ENCODE measurements around the gene SVEP1. TPM values are rescaled to one million over a fixed set of nuclear protein-coding genes. Genes with fewer than 3 reads are reported as not detected.

SVEP1 gene
- total and polyA plus RNA-seq, 2 of the 13 experiments (the other 11 are each of a cell fraction or from before 2014, with no cell fraction given) = not detected

DNA sequence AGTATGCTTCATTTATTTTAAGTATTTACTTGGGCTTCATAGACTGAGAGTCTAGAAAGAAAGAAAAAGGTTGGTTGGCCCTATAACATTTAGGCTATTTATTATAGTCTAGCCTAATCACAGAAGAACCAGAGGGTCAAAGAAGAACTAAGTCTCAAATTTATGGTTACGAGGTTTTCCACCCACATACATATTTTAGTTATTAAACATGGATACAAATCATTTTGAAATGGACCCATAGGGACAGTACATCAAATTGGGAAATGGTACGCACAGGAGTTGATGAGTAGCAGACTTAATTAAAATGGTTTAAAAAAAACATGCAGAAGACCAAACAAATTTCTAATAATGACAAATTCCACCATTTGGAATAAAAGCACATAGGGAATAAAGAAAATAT is 17.7 kb downstream of the SVEP1 start:
- no peak for FAIRE-seq
- BruUV-seq (replicated peaks) = no TSS peak
- 26% methylated on average over 2 of the region's 2 CpGs for WGBS (ENCODE audit: low lambda C conversion rate)

DNA sequence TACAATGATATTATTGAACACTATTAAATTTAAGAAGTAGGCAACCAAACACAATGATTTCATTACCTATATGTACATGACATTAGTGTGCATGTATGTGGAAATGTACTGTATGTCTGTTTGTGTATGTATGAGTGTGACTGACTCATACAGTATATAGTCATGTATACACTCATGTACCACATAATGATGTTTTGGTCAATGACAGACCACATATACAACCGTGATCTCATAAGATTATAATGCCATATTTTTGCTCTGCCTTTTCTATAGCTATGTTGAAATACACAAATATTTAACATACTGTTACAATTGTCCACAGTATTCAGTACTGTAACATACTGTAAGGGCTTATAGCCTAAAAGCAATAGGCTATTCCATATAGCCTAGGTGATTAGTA is 19.7 kb downstream of the SVEP1 start:
- no peaks in the 10 kb centered on the region for H3K79me2 ChIP-seq (ENCODE audit: insufficient read depth, low read length)
- in situ Hi-C loops (cut with HindIII; ENCODE audit: extremely low pct_ligation_motif_present, low pct_unique_long_range_greater_than_20kb) (no loop called here), intact Hi-C loops (cut with micrococcal nuclease; ENCODE audit: unreplicated experiment) (no loop called here)
- H3K4me1 ChIP-seq (ENCODE audit: insufficient read depth, low read length) = peaks cover 9% of the 10 kb centered on the region; the same call in 1 of the 2 replicates
- H4K20me1 ChIP-seq (ENCODE audit: insufficient read depth, low read length) = no peaks in the 10 kb centered on the region
- H3K9me3 ChIP-seq (ENCODE audit: low read length) = no peaks in the 10 kb centered on the region
- no peak overlapping the region for H2AFZ ChIP-seq (ENCODE audit: low read length)
- H3K4me2 ChIP-seq (ENCODE audit: low read depth, low read length) = no peak overlapping the region
- no TSS peak for BruUV-seq (replicated peaks)
- no peaks in the 10 kb centered on the region; a peak in 1 of 5 replicates for H3K27me3 ChIP-seq (ENCODE audit: control insufficient read depth in 1 of 2, insufficient read depth in 2 of 2, low read length in 2 of 2)
- H3K4me3 ChIP-seq (replicated peaks in 1 of 3; ENCODE audit: insufficient read depth in 1 of 3, low read depth in 2 of 3, low read length in 3 of 3) = no peak overlapping the region
- H3K27ac ChIP-seq (ENCODE audit: extremely low read length, insufficient read depth, low read length) = no peak overlapping the region
- no peak for FAIRE-seq
- no peak for DNase-seq (ENCODE audit: low spot score)
- 0% methylated on average over 1 of the region's 1 CpG for WGBS (ENCODE audit: low lambda C conversion rate)
- H3K9ac ChIP-seq (ENCODE audit: insufficient read depth, low read depth, low read length) = no peak overlapping the region
- H3K36me3 ChIP-seq (replicated peaks in 1 of 2; ENCODE audit: control insufficient read depth in 1 of 2, insufficient read depth in 2 of 2, low read length in 2 of 2) = no peaks in the 10 kb centered on the region
- POLR2A ChIA-PET = no interaction called here
- CTCF ChIA-PET (ENCODE audit: low intra/inter-chr PET ratio, low total read pairs) = no interaction called here
- ATAC-seq = no peak
- TF ChIP-seq TCF7L2 (IDR thresholded peaks at IDR 0.05; ENCODE audit: low read depth, low read length) (no peak), KAT8 (CRISPR knock-in tag; IDR thresholded peaks at IDR 0.05) (no peak), KLF16 (CRISPR knock-in tag; IDR thresholded peaks at IDR 0.05) (no peak), KLF6 (CRISPR knock-in tag; IDR thresholded peaks at IDR 0.05) (no peak), U2AF1 (optimal IDR thresholded peaks at IDR 0.05; ENCODE audit: low read depth, low read length) (no peak), ZNF747 (CRISPR knock-in tag; IDR thresholded peaks at IDR 0.05; ENCODE audit: borderline replicate concordance) (no peak), ZNF121 (CRISPR knock-in tag; IDR thresholded peaks at IDR 0.05) (no peak), NBN (conservative IDR thresholded peaks at IDR 0.05) (no peak), ZC3H13 (CRISPR knock-in tag; IDR thresholded peaks at IDR 0.05) (no peak), BRD4 (CRISPR knock-in tag; IDR thresholded peaks at IDR 0.05) (no peak), ZNF780A (CRISPR knock-in tag; IDR thresholded peaks at IDR 0.05) (no peak)
- TF ChIP-seq, protein P1, sequence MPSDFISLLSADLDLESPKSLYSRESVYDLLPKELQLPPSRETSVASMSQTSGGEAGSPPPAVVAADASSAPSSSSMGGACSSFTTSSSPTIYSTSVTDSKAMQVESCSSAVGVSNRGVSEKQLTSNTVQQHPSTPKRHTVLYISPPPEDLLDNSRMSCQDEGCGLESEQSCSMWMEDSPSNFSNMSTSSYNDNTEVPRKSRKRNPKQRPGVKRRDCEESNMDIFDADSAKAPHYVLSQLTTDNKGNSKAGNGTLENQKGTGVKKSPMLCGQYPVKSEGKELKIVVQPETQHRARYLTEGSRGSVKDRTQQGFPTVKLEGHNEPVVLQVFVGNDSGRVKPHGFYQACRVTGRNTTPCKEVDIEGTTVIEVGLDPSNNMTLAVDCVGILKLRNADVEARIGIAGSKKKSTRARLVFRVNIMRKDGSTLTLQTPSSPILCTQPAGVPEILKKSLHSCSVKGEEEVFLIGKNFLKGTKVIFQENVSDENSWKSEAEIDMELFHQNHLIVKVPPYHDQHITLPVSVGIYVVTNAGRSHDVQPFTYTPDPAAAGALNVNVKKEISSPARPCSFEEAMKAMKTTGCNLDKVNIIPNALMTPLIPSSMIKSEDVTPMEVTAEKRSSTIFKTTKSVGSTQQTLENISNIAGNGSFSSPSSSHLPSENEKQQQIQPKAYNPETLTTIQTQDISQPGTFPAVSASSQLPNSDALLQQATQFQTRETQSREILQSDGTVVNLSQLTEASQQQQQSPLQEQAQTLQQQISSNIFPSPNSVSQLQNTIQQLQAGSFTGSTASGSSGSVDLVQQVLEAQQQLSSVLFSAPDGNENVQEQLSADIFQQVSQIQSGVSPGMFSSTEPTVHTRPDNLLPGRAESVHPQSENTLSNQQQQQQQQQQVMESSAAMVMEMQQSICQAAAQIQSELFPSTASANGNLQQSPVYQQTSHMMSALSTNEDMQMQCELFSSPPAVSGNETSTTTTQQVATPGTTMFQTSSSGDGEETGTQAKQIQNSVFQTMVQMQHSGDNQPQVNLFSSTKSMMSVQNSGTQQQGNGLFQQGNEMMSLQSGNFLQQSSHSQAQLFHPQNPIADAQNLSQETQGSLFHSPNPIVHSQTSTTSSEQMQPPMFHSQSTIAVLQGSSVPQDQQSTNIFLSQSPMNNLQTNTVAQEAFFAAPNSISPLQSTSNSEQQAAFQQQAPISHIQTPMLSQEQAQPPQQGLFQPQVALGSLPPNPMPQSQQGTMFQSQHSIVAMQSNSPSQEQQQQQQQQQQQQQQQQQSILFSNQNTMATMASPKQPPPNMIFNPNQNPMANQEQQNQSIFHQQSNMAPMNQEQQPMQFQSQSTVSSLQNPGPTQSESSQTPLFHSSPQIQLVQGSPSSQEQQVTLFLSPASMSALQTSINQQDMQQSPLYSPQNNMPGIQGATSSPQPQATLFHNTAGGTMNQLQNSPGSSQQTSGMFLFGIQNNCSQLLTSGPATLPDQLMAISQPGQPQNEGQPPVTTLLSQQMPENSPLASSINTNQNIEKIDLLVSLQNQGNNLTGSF (CRISPR knock-in tag; IDR thresholded peaks at IDR 0.05) = no peak
- TF ChIP-seq, protein P2, sequence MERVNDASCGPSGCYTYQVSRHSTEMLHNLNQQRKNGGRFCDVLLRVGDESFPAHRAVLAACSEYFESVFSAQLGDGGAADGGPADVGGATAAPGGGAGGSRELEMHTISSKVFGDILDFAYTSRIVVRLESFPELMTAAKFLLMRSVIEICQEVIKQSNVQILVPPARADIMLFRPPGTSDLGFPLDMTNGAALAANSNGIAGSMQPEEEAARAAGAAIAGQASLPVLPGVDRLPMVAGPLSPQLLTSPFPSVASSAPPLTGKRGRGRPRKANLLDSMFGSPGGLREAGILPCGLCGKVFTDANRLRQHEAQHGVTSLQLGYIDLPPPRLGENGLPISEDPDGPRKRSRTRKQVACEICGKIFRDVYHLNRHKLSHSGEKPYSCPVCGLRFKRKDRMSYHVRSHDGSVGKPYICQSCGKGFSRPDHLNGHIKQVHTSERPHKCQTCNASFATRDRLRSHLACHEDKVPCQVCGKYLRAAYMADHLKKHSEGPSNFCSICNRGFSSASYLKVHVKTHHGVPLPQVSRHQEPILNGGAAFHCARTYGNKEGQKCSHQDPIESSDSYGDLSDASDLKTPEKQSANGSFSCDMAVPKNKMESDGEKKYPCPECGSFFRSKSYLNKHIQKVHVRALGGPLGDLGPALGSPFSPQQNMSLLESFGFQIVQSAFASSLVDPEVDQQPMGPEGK (CRISPR knock-in tag; IDR thresholded peaks at IDR 0.05) = no peak

More for the DNA sequence above, 17.7 kb downstream of the SVEP1 start:
- in situ Hi-C loops (cut with HindIII; ENCODE audit: extremely low pct_ligation_motif_present, low pct_unique_long_range_greater_than_20kb) = no loop called here
- Histone ChIP-seq H3K9me3 (ENCODE audit: low read length) (no peaks in the 10 kb centered on the region), H3K9ac (ENCODE audit: insufficient read depth, low read depth, low read length) (no peak overlapping the region), H3K27ac (ENCODE audit: extremely low read length, insufficient read depth, low read length) (no peak overlapping the region), H3K36me3 (replicated peaks in 1 of 2; ENCODE audit: control insufficient read depth in 1 of 2, insufficient read depth in 2 of 2, low read length in 2 of 2) (no peaks in the 10 kb centered on the region), H3K79me2 (ENCODE audit: insufficient read depth, low read length) (no peaks in the 10 kb centered on the region), H3K4me1 (ENCODE audit: insufficient read depth, low read length) (no peaks in the 10 kb centered on the region), H3K4me2 (ENCODE audit: low read depth, low read length) (no peak overlapping the region), H4K20me1 (ENCODE audit: insufficient read depth, low read length) (no peaks in the 10 kb centered on the region), H3K4me3 (replicated peaks in 1 of 3; ENCODE audit: insufficient read depth in 1 of 3, low read depth in 2 of 3, low read length in 3 of 3) (no peak overlapping the region), H2AFZ (ENCODE audit: low read length) (no peak overlapping the region), H3K27me3 (ENCODE audit: control insufficient read depth in 1 of 2, insufficient read depth in 2 of 2, low read length in 2 of 2) (no peaks in the 10 kb centered on the region; a peak in 1 of 5 replicates)
- DNase-seq (ENCODE audit: low spot score) (no peak), ATAC-seq (no peak)
- POLR2A ChIA-PET = no interaction called here
- no peak for TF ChIP-seq ZMYM3 (CRISPR knock-in tag; IDR thresholded peaks at IDR 0.05)
- intact Hi-C loops (cut with micrococcal nuclease; ENCODE audit: unreplicated experiment) = no loop called here
- CTCF ChIA-PET (ENCODE audit: low intra/inter-chr PET ratio, low total read pairs) = no interaction called here

Data from HepG2 (cell line).